GM12874 (cell line): ENCODE data around the gene LACTBL1.

Experiments used
- TF ChIP-seq, protein P1 (sequence below): IDR thresholded peaks from 2 replicates; pipeline ENCODE4 v1.5.1; 2011; ENCODE audit warnings: low read depth, mild to moderate bottlenecking, control low read depth, low read length, moderate library complexity; ENCODE audit not compliant: insufficient read depth

The LACTBL1 gene

DNA sequence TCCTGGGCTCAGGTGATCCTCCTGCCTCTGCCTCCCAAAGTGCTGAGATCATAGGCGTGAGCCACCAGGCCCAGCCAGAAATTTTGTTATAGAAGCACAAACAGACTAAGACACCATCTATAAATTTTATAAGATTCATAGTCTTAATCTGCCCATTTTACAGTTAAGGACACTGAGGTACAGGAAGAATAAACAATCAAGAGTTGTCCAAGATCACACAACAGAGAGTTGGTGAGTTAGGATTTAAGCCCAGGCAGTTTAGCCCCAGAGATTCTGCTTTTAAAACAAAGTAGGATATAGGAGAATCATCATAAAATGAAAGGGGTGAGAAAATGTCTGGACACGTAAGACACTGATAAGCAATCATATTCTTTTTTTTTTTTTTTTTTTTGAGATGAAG is 36.2 kb upstream of the LACTBL1 start:
- TF ChIP-seq, protein P1, sequence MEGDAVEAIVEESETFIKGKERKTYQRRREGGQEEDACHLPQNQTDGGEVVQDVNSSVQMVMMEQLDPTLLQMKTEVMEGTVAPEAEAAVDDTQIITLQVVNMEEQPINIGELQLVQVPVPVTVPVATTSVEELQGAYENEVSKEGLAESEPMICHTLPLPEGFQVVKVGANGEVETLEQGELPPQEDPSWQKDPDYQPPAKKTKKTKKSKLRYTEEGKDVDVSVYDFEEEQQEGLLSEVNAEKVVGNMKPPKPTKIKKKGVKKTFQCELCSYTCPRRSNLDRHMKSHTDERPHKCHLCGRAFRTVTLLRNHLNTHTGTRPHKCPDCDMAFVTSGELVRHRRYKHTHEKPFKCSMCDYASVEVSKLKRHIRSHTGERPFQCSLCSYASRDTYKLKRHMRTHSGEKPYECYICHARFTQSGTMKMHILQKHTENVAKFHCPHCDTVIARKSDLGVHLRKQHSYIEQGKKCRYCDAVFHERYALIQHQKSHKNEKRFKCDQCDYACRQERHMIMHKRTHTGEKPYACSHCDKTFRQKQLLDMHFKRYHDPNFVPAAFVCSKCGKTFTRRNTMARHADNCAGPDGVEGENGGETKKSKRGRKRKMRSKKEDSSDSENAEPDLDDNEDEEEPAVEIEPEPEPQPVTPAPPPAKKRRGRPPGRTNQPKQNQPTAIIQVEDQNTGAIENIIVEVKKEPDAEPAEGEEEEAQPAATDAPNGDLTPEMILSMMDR = no peak

DNA sequence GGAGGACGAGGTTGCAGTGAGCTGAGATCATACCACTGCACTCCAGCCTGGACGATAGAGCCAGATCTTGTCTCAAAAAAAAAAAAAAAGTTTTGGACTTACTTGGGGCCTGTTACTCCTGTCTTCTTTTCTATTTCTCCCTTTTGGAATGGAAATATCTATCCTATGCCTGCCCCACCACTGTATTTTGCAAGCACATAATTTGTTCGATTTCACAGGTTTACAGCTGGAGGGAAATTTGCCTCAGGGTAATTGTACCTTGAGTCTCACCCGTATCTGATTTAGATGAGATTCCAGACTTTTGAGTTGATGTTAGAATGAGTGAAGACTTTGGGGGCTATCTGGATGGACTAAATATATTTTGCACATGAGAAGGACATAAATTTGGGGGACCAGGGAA is 34.4 kb upstream of the LACTBL1 start:
- TF ChIP-seq, protein P1 = no peak

DNA sequence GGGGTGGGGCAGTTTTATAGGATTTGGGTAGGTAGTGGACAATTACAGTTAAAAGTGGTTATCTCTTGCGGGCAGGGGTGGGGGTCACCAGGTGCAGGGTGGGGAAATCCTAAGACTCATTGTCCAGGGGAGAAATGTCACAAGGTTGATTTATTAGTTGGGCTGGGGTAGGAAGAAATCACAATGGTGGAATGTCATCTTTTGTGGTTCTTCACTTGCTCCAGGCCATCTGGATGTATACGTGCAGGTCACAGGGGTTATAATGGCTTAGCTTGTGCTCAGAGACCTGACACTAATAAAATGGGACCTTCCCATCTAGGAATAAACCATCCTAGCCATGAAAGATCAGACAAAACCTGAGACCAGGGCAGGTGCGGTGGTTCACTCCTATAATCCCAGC is 31.4 kb upstream of the LACTBL1 start:
- TF ChIP-seq, protein P1 = no peak

DNA sequence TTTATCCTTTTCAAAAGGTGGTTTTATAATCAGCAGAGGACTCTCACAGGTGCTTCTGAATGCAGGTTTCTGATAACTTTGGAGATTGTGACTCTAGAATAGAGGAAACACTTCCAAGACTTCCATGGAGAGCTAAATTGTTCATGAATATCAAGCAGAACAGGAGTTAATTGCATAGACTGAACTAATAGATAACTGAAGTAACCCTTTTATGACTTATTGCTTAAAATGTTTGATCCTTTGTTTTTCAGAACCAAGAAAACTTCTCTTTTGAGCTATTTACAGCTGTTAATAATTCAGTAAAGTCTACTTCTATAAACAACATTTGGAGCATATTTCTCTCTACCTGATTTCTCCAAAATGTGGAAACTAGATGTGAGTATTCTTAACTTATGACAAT is 23.1 kb upstream of the LACTBL1 start:
- TF ChIP-seq, protein P1 = no peak

DNA sequence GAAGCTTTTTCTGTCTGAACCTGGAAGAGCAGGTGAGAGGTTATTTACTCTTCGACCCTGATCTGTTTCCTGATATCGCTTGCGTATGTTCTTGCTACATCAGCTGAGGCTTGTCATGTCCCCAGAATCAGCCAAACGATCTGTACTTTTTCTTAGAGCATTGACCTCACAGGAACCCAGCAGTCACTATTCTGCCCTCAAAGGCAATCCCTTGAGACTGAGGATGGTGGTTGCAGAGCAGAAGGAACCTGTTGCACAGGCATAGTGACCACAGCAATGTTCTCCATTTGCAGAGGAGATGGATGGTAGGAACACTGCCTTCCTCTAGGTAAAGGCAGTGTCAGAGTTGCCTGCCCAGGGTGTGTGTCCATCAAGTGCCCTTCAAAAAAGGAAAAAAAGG is 11.3 kb upstream of the LACTBL1 start:
- TF ChIP-seq, protein P1 = no peak

DNA sequence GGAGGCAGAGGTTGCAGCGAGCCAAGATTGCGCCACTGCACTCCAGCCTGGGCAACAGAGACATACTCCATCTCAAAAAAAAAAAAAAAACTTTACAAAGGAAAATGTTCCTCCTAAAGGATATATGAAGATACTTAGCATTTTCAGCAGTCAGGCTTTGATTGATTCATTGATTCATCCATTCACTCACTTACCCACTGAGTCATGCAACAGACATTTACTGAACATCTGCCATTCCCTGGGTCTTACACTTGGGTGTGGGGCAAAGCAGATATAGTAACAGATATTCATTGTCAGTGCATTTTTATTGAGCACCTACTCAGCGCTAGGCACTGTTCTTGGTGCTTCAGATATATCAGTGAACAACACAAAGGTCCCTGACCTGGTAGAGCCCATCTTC is 5.6 kb upstream of the LACTBL1 start:
- TF ChIP-seq, protein P1 = no peak

DNA sequence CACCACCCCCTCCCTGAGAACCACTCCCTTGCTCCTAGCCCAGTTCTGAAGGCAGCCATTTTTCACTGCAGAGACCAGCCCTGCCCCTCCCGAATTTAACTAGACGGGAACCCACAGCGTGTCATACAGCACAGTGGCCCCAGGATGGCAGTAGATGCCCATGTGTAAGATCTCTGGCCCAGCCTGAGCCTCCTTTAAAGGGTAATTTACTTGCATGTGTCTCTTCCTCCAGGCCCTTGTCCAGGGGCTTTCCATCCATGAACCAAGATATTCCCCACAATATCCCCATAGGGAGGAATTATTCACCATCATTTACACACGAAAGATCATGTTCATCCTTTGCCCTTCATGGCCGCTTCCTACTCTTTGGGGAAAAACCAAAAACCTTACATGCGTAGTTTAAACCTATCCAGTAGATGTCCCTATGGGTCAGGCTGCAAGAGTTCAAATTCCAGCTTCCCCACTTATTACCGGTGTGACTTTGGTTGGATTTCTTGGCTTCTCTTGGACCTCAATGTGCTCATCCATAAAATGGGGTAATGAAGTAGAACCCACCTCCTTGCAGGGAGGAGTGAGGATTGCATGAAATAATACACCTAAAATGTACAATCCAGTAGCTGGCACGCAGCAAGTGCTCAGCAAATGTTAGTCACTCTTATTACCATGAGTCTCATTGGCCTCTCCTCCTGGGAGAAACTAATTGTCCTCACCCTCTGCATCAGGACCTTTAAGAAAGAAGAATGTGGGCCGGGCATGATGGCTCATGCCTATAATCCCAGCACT is 4.0 kb upstream of the LACTBL1 start:
- TF ChIP-seq, protein P1 = peak; percentile 83
